ENCODE results near the gene CNIH3.
A peak's percentile ranks its signal among the peaks of the same experiment; 100 is the strongest.

Gene CNIH3

GRCh38 chr1:224632921-224633321 lies 16.8 kb downstream of the CNIH3 start:
- H3K9ac ChIP-seq (ENCODE audit: low read depth, low read length), result no peak overlapping the region
- no peak overlapping the region for H3K4me2 ChIP-seq (ENCODE audit: insufficient read depth, low read length)
- H3K79me2 ChIP-seq (ENCODE audit: insufficient read depth, low read length), result peaks cover 9% of the 10 kb centered on the region; the same call in 1 of the 2 replicates
- H2AFZ ChIP-seq (ENCODE audit: low read depth, low read length), result no peak overlapping the region
- no peak for DNase-seq
- TF ChIP-seq EZH2 (IDR thresholded peaks at IDR 0.05; ENCODE audit: borderline replicate concordance, low read depth, low read length, severe bottlenecking) (no peak), CTCF (IDR thresholded peaks at IDR 0.05; ENCODE audit: borderline replicate concordance, extremely low read depth, low read length, poor library complexity, severe bottlenecking) (no peak)
- peak; percentile 53 for ATAC-seq (ENCODE audit: insufficient read depth, low read depth)
- no peaks in the 10 kb centered on the region for H3K9me3 ChIP-seq (ENCODE audit: insufficient read depth, low read length, severe bottlenecking)
- no peak overlapping the region for H3K27ac ChIP-seq (ENCODE audit: low read length)
- H3K4me3 ChIP-seq (ENCODE audit: low read depth in 1 of 2, low read length in 2 of 2), result no peak overlapping the region
- peaks cover 18% of the 10 kb centered on the region for H3K4me1 ChIP-seq (ENCODE audit: insufficient read depth, low read length)
- H4K20me1 ChIP-seq (ENCODE audit: insufficient read depth, low read length), result peaks cover 8% of the 10 kb centered on the region; the same call in 1 of the 2 replicates
- no peaks in the 10 kb centered on the region for H3K27me3 ChIP-seq (ENCODE audit: insufficient read depth, low read length, poor library complexity)
- peaks cover 8% of the 10 kb centered on the region for H3K36me3 ChIP-seq (ENCODE audit: insufficient read depth, low read length)

GRCh38 chr1:224635356-224635755 lies 19.2 kb downstream of the CNIH3 start:
- ATAC-seq (ENCODE audit: insufficient read depth, low read depth) (no peak), DNase-seq (no peak)
- Histone ChIP-seq H3K9ac (ENCODE audit: low read depth, low read length) (no peak overlapping the region), H3K27me3 (ENCODE audit: insufficient read depth, low read length, poor library complexity) (no peaks in the 10 kb centered on the region), H3K9me3 (ENCODE audit: insufficient read depth, low read length, severe bottlenecking) (no peaks in the 10 kb centered on the region), H3K4me3 (ENCODE audit: low read depth in 1 of 2, low read length in 2 of 2) (no peak overlapping the region), H3K79me2 (ENCODE audit: insufficient read depth, low read length) (peaks cover 9% of the 10 kb centered on the region; the same call in 1 of the 2 replicates), H3K27ac (ENCODE audit: low read length) (no peak overlapping the region), H3K4me2 (ENCODE audit: insufficient read depth, low read length) (no peak overlapping the region), H2AFZ (ENCODE audit: low read depth, low read length) (no peak overlapping the region), H3K4me1 (ENCODE audit: insufficient read depth, low read length) (peaks cover 25% of the 10 kb centered on the region), H3K36me3 (ENCODE audit: insufficient read depth, low read length) (peaks cover 13% of the 10 kb centered on the region), H4K20me1 (ENCODE audit: insufficient read depth, low read length) (no peaks in the 10 kb centered on the region)
- TF ChIP-seq EZH2 (IDR thresholded peaks at IDR 0.05; ENCODE audit: borderline replicate concordance, low read depth, low read length, severe bottlenecking), result no peak
- no peak for TF ChIP-seq CTCF (IDR thresholded peaks at IDR 0.05; ENCODE audit: borderline replicate concordance, extremely low read depth, low read length, poor library complexity, severe bottlenecking)

GRCh38 chr1:224637515-224637914 lies 21.4 kb downstream of the CNIH3 start:
- H3K36me3 ChIP-seq (ENCODE audit: insufficient read depth, low read length), result peaks cover 16% of the 10 kb centered on the region
- peak; percentile 57 for ATAC-seq (ENCODE audit: insufficient read depth, low read depth)
- H3K9me3 ChIP-seq (ENCODE audit: insufficient read depth, low read length, severe bottlenecking), result no peaks in the 10 kb centered on the region
- H3K27me3 ChIP-seq (ENCODE audit: insufficient read depth, low read length, poor library complexity), result no peaks in the 10 kb centered on the region
- H3K9ac ChIP-seq (ENCODE audit: low read depth, low read length), result no peak overlapping the region
- DNase-seq, result no peak
- H4K20me1 ChIP-seq (ENCODE audit: insufficient read depth, low read length), result no peaks in the 10 kb centered on the region
- no peak for TF ChIP-seq EZH2 (IDR thresholded peaks at IDR 0.05; ENCODE audit: borderline replicate concordance, low read depth, low read length, severe bottlenecking)
- H3K79me2 ChIP-seq (ENCODE audit: insufficient read depth, low read length), result 0 out of 2 replicates have a peak, but pooled peaks cover 5% of the 10 kb centered on the region
- no peak overlapping the region for H3K4me3 ChIP-seq (ENCODE audit: low read depth in 1 of 2, low read length in 2 of 2)
- H3K4me1 ChIP-seq (ENCODE audit: insufficient read depth, low read length), result peaks cover 21% of the 10 kb centered on the region
- H2AFZ ChIP-seq (ENCODE audit: low read depth, low read length), result no peak overlapping the region
- H3K4me2 ChIP-seq (ENCODE audit: insufficient read depth, low read length), result no peak overlapping the region
- H3K27ac ChIP-seq (ENCODE audit: low read length), result peak overlapping the region; percentile 53; the same call in 1 of the 2 replicates

GRCh38 chr1:224637936-224638335 lies 21.8 kb downstream of the CNIH3 start:
- DNase-seq (no peak), ATAC-seq (ENCODE audit: insufficient read depth, low read depth) (peak; percentile 18; the same call in 1 of the 3 replicates)
- H3K27ac ChIP-seq (ENCODE audit: low read length), result peak overlapping the region; percentile 53; the same call in 1 of the 2 replicates
- 0 out of 2 replicates have a peak, but pooled peaks cover 2% of the 10 kb centered on the region for H3K79me2 ChIP-seq (ENCODE audit: insufficient read depth, low read length)
- H3K27me3 ChIP-seq (ENCODE audit: insufficient read depth, low read length, poor library complexity), result no peaks in the 10 kb centered on the region
- no peak overlapping the region for H3K9ac ChIP-seq (ENCODE audit: low read depth, low read length)
- H4K20me1 ChIP-seq (ENCODE audit: insufficient read depth, low read length), result no peaks in the 10 kb centered on the region
- peaks cover 17% of the 10 kb centered on the region for H3K4me1 ChIP-seq (ENCODE audit: insufficient read depth, low read length)
- peaks cover 16% of the 10 kb centered on the region for H3K36me3 ChIP-seq (ENCODE audit: insufficient read depth, low read length)
- H3K4me3 ChIP-seq (ENCODE audit: low read depth in 1 of 2, low read length in 2 of 2), result no peak overlapping the region
- TF ChIP-seq EZH2 (IDR thresholded peaks at IDR 0.05; ENCODE audit: borderline replicate concordance, low read depth, low read length, severe bottlenecking) (no peak), CTCF (IDR thresholded peaks at IDR 0.05; ENCODE audit: borderline replicate concordance, extremely low read depth, low read length, poor library complexity, severe bottlenecking) (no peak)
- no peak overlapping the region for H2AFZ ChIP-seq (ENCODE audit: low read depth, low read length)
- no peaks in the 10 kb centered on the region for H3K9me3 ChIP-seq (ENCODE audit: insufficient read depth, low read length, severe bottlenecking)
- H3K4me2 ChIP-seq (ENCODE audit: insufficient read depth, low read length), result no peak overlapping the region

Data from DND-41 (cell line).